K562 (cell line): ENCODE results near the gene QKI.

ENCODE experiments used
- CBX8 ChIP-seq: fragments of 200-600 bp; sonication (generic); IDR thresholded peaks from 2 replicates; pipeline ENCODE4 v1.6.1; 2012; ENCODE audit warnings: borderline replicate concordance, mixed run types, low read depth, mild to moderate bottlenecking, moderate library complexity, mixed read lengths, low read length, control low read depth, inconsistent platforms; ENCODE audit not compliant: poor library complexity, severe bottlenecking; ENCODE audit errors: extremely low read depth
- CHCHD3 ChIP-seq: fragments of 250-450 bp; sonication (Bioruptor Pico); IDR thresholded peaks from 2 replicates; pipeline ENCODE4 v2.1.2; 2022; ENCODE audit warnings: mild to moderate bottlenecking
- CTCF ChIP-seq, 3 experiments: IDR thresholded peaks in 2 of 3; conservative IDR thresholded peaks in 1 of 3; 2 replicates each; pipeline ENCODE4 v1.5.1; 2011 to 2012; ENCODE audit warnings: low read length in 3 of 3, mild to moderate bottlenecking in 3 of 3, control low read depth in 2 of 3, improper control_type of control experiment in 1 of 3, inconsistent platforms in 1 of 3, low read depth in 1 of 3, mixed read lengths in 1 of 3, moderate library complexity in 1 of 3; ENCODE audit not compliant: insufficient read depth in 2 of 3
- MAZ ChIP-seq, 2 experiments: fragments of 450-650 bp in 1 of 2; sonication (generic) in 1 of 2; formaldehyde crosslinking; IDR thresholded peaks in 1 of 2; conservative IDR thresholded peaks in 1 of 2; 2 replicates each; pipeline versions ENCODE4 v1.4.0 to v1.5.0; 2020; ENCODE audit warnings: mild to moderate bottlenecking in 1 of 2, missing genetic modification reagents in 1 of 2
- MYNN ChIP-seq, 2 experiments: sonication (generic); formaldehyde crosslinking in 1 of 2; IDR thresholded peaks; 2 replicates each; pipeline versions ENCODE4 v1.5.0 to v1.6.1; 2016 to 2020; ENCODE audit warnings: antibody characterized with exemption in 1 of 2, missing genetic modification reagents in 1 of 2
- PHB ChIP-seq: fragments of 250-450 bp; sonication (Bioruptor Pico); IDR thresholded peaks from 2 replicates; pipeline ENCODE4 v1.5.0; 2021
- POLR2A ChIP-seq: fragments of 450-650 bp; conservative IDR thresholded peaks from 2 replicates; pipeline ENCODE4 v1.6.1; 2016
- POLR2AphosphoS5 ChIP-seq: IDR thresholded peaks from 2 replicates; pipeline ENCODE4 v1.6.1; 2011; ENCODE audit warnings: mild to moderate bottlenecking, low read depth, low read length, moderate library complexity; ENCODE audit not compliant: control insufficient read depth, insufficient read depth
- SMAD4 ChIP-seq: fragments of 250-450 bp; sonication (Bioruptor Pico); conservative IDR thresholded peaks from 2 replicates; pipeline ENCODE4 v1.8.0; 2021; ENCODE audit warnings: inconsistent platforms, mild to moderate bottlenecking, moderate library complexity
- SMC3 ChIP-seq: conservative IDR thresholded peaks from 2 replicates; pipeline ENCODE4 v1.6.1; 2011; ENCODE audit warnings: low read depth, low read length, improper control_type of control experiment; ENCODE audit not compliant: insufficient read depth
- ZNF184 ChIP-seq: sonication (generic); formaldehyde crosslinking; IDR thresholded peaks from 2 replicates; pipeline ENCODE4 v1.5.0; 2020; ENCODE audit warnings: missing genetic modification reagents
- TF ChIP-seq, protein P1 (sequence below): fragments of 250-450 bp; sonication (Bioruptor Pico); IDR thresholded peaks from 2 replicates; pipeline ENCODE4 v1.4.0; 2020; ENCODE audit warnings: mild to moderate bottlenecking, moderate library complexity, borderline replicate concordance
- TF ChIP-seq, protein P2 (sequence below): sonication (generic); formaldehyde crosslinking; IDR thresholded peaks from 2 replicates; pipeline ENCODE4 v1.8.0; 2022; ENCODE audit warnings: mild to moderate bottlenecking, missing genetic modification reagents
- TF ChIP-seq, protein P3 (sequence below): sonication (generic); formaldehyde crosslinking; IDR thresholded peaks from 2 replicates; pipeline ENCODE4 v1.8.1; 2022; ENCODE audit warnings: missing genetic modification reagents

DNA sequence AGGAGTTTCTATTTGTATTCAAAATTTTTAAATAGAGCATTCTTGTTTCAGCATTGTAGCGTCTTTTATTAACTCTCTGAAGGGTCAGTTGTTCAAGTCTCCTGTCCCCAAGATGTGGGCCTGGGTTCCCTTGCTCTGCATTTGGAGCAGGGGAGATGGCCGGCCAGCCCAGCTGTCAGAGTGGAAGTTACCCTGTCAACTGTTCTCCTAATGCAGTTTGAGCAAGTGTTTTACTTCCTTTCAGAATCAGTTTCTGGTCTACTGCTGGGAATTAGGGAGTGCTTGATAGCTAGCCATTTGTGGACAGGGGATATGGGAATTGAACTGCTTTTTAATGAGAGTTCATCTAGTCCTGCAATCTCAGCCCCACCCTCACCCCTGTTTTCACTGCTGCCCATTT is 116.6 kb downstream of the QKI start:
- TF ChIP-seq PHB (CRISPR knock-in tag) (no peak), POLR2AphosphoS5 (no peak), CTCF (IDR thresholded peaks at IDR 0.05 in 2 of 3, conservative IDR thresholded peaks at IDR 0.05 in 1 of 3; ENCODE audit: insufficient read depth in 2 of 3, low read depth in 1 of 3, low read length in 3 of 3) (no peak), MYNN (IDR thresholded peaks at IDR 0.05) (no peak), MYNN (CRISPR knock-in tag; IDR thresholded peaks at IDR 0.05) (no peak), ZNF184 (CRISPR knock-in tag) (no peak), SMC3 (no peak), POLR2A (no peak), CBX8 (no peak), CHCHD3 (CRISPR knock-in tag) (no peak), MAZ (CRISPR knock-in tag; conservative IDR thresholded peaks at IDR 0.05 in 1 of 2, IDR thresholded peaks at IDR 0.05 in 1 of 2) (no peak), SMAD4 (no peak)
- TF ChIP-seq, protein P1, sequence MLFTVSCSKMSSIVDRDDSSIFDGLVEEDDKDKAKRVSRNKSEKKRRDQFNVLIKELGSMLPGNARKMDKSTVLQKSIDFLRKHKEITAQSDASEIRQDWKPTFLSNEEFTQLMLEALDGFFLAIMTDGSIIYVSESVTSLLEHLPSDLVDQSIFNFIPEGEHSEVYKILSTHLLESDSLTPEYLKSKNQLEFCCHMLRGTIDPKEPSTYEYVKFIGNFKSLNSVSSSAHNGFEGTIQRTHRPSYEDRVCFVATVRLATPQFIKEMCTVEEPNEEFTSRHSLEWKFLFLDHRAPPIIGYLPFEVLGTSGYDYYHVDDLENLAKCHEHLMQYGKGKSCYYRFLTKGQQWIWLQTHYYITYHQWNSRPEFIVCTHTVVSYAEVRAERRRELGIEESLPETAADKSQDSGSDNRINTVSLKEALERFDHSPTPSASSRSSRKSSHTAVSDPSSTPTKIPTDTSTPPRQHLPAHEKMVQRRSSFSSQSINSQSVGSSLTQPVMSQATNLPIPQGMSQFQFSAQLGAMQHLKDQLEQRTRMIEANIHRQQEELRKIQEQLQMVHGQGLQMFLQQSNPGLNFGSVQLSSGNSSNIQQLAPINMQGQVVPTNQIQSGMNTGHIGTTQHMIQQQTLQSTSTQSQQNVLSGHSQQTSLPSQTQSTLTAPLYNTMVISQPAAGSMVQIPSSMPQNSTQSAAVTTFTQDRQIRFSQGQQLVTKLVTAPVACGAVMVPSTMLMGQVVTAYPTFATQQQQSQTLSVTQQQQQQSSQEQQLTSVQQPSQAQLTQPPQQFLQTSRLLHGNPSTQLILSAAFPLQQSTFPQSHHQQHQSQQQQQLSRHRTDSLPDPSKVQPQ (CRISPR knock-in tag): no peak
- TF ChIP-seq, protein P2, sequence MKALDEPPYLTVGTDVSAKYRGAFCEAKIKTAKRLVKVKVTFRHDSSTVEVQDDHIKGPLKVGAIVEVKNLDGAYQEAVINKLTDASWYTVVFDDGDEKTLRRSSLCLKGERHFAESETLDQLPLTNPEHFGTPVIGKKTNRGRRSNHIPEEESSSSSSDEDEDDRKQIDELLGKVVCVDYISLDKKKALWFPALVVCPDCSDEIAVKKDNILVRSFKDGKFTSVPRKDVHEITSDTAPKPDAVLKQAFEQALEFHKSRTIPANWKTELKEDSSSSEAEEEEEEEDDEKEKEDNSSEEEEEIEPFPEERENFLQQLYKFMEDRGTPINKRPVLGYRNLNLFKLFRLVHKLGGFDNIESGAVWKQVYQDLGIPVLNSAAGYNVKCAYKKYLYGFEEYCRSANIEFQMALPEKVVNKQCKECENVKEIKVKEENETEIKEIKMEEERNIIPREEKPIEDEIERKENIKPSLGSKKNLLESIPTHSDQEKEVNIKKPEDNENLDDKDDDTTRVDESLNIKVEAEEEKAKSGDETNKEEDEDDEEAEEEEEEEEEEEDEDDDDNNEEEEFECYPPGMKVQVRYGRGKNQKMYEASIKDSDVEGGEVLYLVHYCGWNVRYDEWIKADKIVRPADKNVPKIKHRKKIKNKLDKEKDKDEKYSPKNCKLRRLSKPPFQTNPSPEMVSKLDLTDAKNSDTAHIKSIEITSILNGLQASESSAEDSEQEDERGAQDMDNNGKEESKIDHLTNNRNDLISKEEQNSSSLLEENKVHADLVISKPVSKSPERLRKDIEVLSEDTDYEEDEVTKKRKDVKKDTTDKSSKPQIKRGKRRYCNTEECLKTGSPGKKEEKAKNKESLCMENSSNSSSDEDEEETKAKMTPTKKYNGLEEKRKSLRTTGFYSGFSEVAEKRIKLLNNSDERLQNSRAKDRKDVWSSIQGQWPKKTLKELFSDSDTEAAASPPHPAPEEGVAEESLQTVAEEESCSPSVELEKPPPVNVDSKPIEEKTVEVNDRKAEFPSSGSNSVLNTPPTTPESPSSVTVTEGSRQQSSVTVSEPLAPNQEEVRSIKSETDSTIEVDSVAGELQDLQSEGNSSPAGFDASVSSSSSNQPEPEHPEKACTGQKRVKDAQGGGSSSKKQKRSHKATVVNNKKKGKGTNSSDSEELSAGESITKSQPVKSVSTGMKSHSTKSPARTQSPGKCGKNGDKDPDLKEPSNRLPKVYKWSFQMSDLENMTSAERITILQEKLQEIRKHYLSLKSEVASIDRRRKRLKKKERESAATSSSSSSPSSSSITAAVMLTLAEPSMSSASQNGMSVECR (CRISPR knock-in tag): no peak
- TF ChIP-seq, protein P3, sequence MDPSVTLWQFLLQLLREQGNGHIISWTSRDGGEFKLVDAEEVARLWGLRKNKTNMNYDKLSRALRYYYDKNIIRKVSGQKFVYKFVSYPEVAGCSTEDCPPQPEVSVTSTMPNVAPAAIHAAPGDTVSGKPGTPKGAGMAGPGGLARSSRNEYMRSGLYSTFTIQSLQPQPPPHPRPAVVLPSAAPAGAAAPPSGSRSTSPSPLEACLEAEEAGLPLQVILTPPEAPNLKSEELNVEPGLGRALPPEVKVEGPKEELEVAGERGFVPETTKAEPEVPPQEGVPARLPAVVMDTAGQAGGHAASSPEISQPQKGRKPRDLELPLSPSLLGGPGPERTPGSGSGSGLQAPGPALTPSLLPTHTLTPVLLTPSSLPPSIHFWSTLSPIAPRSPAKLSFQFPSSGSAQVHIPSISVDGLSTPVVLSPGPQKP (CRISPR knock-in tag): no peak
